C4-2B (cell line): ENCODE measurements around the gene UBE2I.

ENCODE experiments used
- CTCF ChIP-seq: fragments of 450-650 bp; conservative IDR thresholded peaks from 2 replicates; pipeline ENCODE4 v1.5.1; 2017; ENCODE audit warnings: mild to moderate bottlenecking
- ZFX ChIP-seq: fragments of 450-650 bp; IDR thresholded peaks from 2 replicates; pipeline ENCODE4 v1.6.1; 2017

GRCh38 chr16:1312467-1312816, 3.0 kb downstream of the UBE2I start:
- no peak for TF ChIP-seq CTCF
- no peak for TF ChIP-seq ZFX
